Gastroesophageal sphincter (tissue), 4 donors: ENCODE measurements around the gene TCF7L1. TPM values are rescaled to one million over a fixed set of nuclear protein-coding genes. Genes with fewer than 3 reads are reported as not detected.

Experiments
- ATAC-seq: fragments of 150-250 bp; one replicate; pipeline ENCODE4 v1.9.1; 2016; ENCODE audit warnings: mild to moderate bottlenecking, moderate library complexity
- H3K27ac ChIP-seq, 4 donors: fragments of 200-600 bp; sonication (generic) in 3 of 4; 1 replicate in 3 of 4; 2 replicates in 1 of 4; pipeline ENCODE4 v1.5.1; 2016 to 2019
- H3K27me3 ChIP-seq: fragments of 200-600 bp; sonication (generic); one replicate; pipeline ENCODE4 v1.5.1; 2019
- H3K36me3 ChIP-seq, 2 donors: fragments of 200-600 bp; sonication (generic); one replicate each; pipeline ENCODE4 v1.5.1; 2019; ENCODE audit warnings: control low read depth in 1 of 2
- H3K4me1 ChIP-seq, 3 donors: fragments of 200-600 bp; sonication (generic); 1 replicate in 2 of 3; 2 replicates in 1 of 3; pipeline ENCODE4 v1.5.1; 2016 to 2019; ENCODE audit warnings: control low read depth in 2 of 3
- H3K4me3 ChIP-seq, 2 donors: fragments of 200-600 bp; sonication (generic); one replicate each; pipeline ENCODE4 v1.5.1; 2019; ENCODE audit warnings: mild to moderate bottlenecking in 1 of 2, moderate library complexity in 1 of 2
- H3K9me3 ChIP-seq, 3 donors: fragments of 200-600 bp; sonication (generic); one replicate each; pipeline ENCODE4 v1.5.1; 2017 to 2019; ENCODE audit warnings: control low read depth in 2 of 3
- EP300 ChIP-seq: sonication (generic); formaldehyde crosslinking; IDR thresholded peaks from one replicate; pipeline ENCODE4 v1.6.1; 2017; ENCODE audit warnings: antibody characterized with exemption, mild to moderate bottlenecking
- POLR2A ChIP-seq, 2 donors: fragments of 450-650 bp; IDR thresholded peaks; one replicate each; pipeline ENCODE4 v1.6.1; 2017; ENCODE audit warnings: antibody characterized with exemption in 2 of 2, mild to moderate bottlenecking in 2 of 2, moderate library complexity in 1 of 2
- POLR2AphosphoS5 ChIP-seq: sonication (generic); formaldehyde crosslinking; IDR thresholded peaks from one replicate; pipeline ENCODE4 v1.6.1; 2017; ENCODE audit warnings: antibody characterized with exemption
- WGBS, 2 donors: methylation state at CpG; one replicate each; pipeline ENCODE4 v1.1.5; 2018; ENCODE audit warnings: low coverage in 1 of 2; 5-methylcytosine and 5-hydroxymethylcytosine counted together
- total RNA-seq, 4 donors: library from RNA; depleted of rRNA; stranded (reverse); fragments of >200 nt; gene quantifications; one replicate each; pipeline ENCODE4 v1.1.0, GENCODE V29; 2016
- TF ChIP-seq, protein P1 (sequence below), 4 experiments: fragments of 200-600 bp in 2 of 4; fragments of 450-650 bp in 2 of 4; sonication (generic) in 1 of 4; IDR thresholded peaks; one replicate each; pipeline ENCODE4 v1.5.1; 2017 to 2019; ENCODE audit warnings: antibody characterized with exemption in 4 of 4, mild to moderate bottlenecking in 2 of 4, moderate library complexity in 2 of 4

The TCF7L1 gene
- total RNA-seq, 4 donors from 2014 or later: 4.0 to 13.0 (median 5.3) TPM

DNA sequence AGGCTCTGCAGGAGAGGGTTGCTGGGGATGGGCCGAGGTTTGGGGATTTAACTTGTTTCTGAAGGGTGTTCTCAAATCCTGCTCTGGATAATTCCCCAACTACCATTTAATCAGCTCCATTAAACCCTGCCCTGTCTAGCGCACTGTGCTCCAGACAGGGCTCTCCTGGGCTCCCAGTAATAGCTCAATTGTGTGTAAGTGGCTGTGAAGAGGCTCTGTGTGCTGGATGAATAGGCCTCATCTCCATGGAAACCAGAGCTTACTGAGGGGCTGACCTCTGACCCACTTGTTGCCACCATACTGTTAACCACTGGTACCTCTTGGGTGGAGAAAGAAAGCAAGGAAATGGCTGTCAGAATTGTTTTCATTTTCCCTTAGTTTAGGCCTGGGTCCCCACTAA lies 101.7 kb downstream of the TCF7L1 start:
- TF ChIP-seq POLR2AphosphoS5 (no peak), POLR2A (IDR thresholded peaks at IDR 0.05) (no peak), EP300 (no peak)
- TF ChIP-seq, protein P1, sequence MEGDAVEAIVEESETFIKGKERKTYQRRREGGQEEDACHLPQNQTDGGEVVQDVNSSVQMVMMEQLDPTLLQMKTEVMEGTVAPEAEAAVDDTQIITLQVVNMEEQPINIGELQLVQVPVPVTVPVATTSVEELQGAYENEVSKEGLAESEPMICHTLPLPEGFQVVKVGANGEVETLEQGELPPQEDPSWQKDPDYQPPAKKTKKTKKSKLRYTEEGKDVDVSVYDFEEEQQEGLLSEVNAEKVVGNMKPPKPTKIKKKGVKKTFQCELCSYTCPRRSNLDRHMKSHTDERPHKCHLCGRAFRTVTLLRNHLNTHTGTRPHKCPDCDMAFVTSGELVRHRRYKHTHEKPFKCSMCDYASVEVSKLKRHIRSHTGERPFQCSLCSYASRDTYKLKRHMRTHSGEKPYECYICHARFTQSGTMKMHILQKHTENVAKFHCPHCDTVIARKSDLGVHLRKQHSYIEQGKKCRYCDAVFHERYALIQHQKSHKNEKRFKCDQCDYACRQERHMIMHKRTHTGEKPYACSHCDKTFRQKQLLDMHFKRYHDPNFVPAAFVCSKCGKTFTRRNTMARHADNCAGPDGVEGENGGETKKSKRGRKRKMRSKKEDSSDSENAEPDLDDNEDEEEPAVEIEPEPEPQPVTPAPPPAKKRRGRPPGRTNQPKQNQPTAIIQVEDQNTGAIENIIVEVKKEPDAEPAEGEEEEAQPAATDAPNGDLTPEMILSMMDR (IDR thresholded peaks at IDR 0.05): no peak
- 80 to 100% methylated on average over 1 to 2 of the region's 2 CpGs for WGBS, 2 donors
- Histone ChIP-seq H3K9me3 (no peaks in the 10 kb centered on the region), H3K4me1 (peaks cover 0 to 55% (median 13%) of the 10 kb centered on the region in 3 donors), H3K27me3 (no peaks in the 10 kb centered on the region), H3K27ac (no peak overlapping the region), H3K36me3 (no peaks in the 10 kb centered on the region), H3K4me3 (no peak overlapping the region)
- ATAC-seq: no peak

DNA sequence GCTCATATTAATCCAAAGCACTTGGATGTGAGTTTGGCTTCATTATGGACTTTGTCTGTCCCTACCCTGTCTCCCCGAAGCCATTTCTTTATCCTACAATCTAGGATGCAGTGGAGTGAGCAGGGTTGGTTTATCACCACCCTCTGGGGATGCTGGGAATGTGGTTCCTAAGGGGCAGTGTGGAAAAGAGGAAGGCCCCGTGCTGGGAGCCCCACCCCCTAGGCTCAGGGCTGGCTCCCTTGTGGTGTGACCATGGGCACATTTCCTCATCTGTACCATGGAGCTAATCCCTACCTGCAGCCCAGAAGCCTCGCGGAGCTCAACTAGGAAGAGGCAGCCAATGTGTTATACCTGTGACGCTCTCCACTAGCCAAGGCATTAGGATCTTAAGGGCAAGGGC lies 102.1 kb downstream of the TCF7L1 start:
- H3K27ac ChIP-seq: no peak overlapping the region
- 100% methylated on average over 3 of the region's 5 CpGs; no CpG with 5 or more reads in 1 of the 2 donors for whole genome bisulfite sequencing, 2 donors
- no peaks in the 10 kb centered on the region for H3K9me3 ChIP-seq
- no peak for ATAC-seq
- no peak overlapping the region for H3K4me3 ChIP-seq
- H3K36me3 ChIP-seq: no peaks in the 10 kb centered on the region
- TF ChIP-seq POLR2AphosphoS5 (no peak), POLR2A (IDR thresholded peaks at IDR 0.05) (no peak), EP300 (no peak)
- TF ChIP-seq, protein P1 (IDR thresholded peaks at IDR 0.05): no peak
- H3K4me1 ChIP-seq: peaks cover 0 to 55% (median 17%) of the 10 kb centered on the region in 3 donors
- no peaks in the 10 kb centered on the region for H3K27me3 ChIP-seq

DNA sequence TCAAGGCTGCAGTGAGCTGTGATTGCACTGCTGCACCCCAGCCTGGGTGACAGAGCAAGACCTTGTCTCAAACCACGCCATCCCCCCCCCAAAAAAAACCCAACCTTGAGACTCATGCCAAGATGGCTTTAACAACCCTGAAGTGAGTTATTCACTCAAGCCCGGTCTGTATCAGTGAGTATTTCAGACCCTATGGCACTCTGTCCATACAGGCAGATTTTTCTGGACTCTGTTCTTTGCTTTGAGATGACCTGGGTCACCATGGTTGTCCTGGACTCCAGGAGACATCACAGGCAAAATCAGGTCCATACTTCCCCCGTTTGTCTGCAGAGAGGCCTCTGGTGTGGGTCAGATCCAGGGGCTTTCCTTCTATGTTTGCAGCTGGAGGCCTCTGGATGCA lies 102.9 kb downstream of the TCF7L1 start:
- no peak overlapping the region for H3K4me3 ChIP-seq
- H3K9me3 ChIP-seq: no peaks in the 10 kb centered on the region
- no peak for ATAC-seq
- peaks cover 0 to 55% (median 16%) of the 10 kb centered on the region in 3 donors for H3K4me1 ChIP-seq
- WGBS, 2 donors: 83 to 100% methylated on average over 1 of the region's 3 CpGs
- TF ChIP-seq EP300: no peak
- TF ChIP-seq, protein P1 (IDR thresholded peaks at IDR 0.05): no peak
- TF ChIP-seq POLR2A (IDR thresholded peaks at IDR 0.05): no peak
- TF ChIP-seq POLR2AphosphoS5: no peak
- no peaks in the 10 kb centered on the region for H3K36me3 ChIP-seq
- H3K27ac ChIP-seq: no peak overlapping the region
- no peaks in the 10 kb centered on the region for H3K27me3 ChIP-seq

DNA sequence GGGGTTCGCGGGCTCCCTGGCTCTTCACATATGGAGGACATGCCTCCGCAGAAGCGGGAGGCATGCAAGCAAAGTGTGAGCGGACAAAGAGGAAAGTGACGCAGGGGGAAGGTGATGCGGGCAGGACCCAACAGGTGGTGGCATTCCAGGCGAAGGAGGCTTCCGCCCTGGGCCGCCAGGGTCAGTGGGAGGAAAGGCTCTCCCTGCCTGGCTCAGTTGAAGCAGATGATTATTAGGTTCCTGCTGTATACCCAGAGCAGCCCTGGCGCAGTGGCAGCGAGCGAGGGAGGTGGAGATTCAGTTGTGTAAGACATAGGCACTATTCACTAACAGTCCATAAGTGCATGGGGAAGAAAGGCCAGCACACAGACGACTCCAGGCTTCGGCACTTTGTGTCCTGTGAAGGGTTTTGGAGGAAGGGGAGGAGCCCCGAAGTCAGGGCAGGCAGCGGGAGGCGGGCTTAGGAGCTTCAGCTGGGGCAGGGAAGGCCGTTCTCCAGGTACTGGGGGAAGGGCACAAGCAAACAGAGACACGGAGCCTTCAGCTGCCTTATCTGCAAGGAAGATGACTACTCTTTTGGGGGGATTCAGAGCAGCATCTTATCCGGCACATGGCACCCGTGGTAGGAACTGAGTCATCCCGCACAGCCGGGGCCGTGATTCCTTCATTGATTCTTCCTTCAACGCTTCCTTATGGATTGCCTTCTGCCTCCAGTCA lies 104.8 kb downstream of the TCF7L1 start:
- 60 to 89% methylated on average over 1 to 16 of the region's 26 CpGs for WGBS, 2 donors
- TF ChIP-seq POLR2A (IDR thresholded peaks at IDR 0.05): no peak
- no peak for TF ChIP-seq EP300
- TF ChIP-seq, protein P1 (IDR thresholded peaks at IDR 0.05): no peak
- no peak for TF ChIP-seq POLR2AphosphoS5
- Histone ChIP-seq H3K36me3 (no peaks in the 10 kb centered on the region), H3K4me1 (peaks cover 0 to 67% (median 27%) of the 10 kb centered on the region in 3 donors), H3K9me3 (no peaks in the 10 kb centered on the region), H3K27me3 (no peaks in the 10 kb centered on the region), H3K4me3 (no peak overlapping the region), H3K27ac (no peak overlapping the region)
- no peak for ATAC-seq

DNA sequence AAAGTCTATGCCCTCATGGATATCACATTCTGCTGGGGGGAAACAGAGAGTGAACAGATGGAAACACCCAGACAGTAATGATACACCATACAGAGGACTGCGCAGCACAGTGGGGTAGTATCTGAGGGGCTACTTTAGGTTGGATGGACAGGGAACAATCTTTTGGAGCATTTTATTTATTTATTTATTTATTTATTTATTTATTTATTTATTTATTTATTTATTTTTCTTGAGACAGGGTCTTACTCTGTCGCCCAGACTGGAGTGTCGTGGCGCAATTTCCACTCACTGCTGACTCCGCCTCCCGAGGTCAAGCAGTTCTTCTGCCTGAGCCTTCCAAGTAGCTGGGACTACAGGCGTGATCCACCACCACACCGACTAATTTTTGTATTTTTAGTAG lies 105.4 kb downstream of the TCF7L1 start:
- TF ChIP-seq POLR2AphosphoS5 (no peak), POLR2A (IDR thresholded peaks at IDR 0.05) (no peak), EP300 (no peak)
- TF ChIP-seq, protein P1 (IDR thresholded peaks at IDR 0.05): no peak
- WGBS, 2 donors: 92 to 100% methylated on average over 6 of the region's 8 CpGs
- Histone ChIP-seq H3K36me3 (no peaks in the 10 kb centered on the region), H3K4me1 (peaks cover 0 to 72% (median 33%) of the 10 kb centered on the region in 3 donors), H3K27me3 (no peaks in the 10 kb centered on the region), H3K9me3 (no peaks in the 10 kb centered on the region), H3K27ac (no peak overlapping the region), H3K4me3 (no peak overlapping the region)
- no peak for ATAC-seq
